Measurements from ENCODE around the gene KLF5. TPM values are rescaled to one million over a fixed set of nuclear protein-coding genes. Genes with fewer than 3 reads are reported as not detected.

Gene KLF5
- total and polyA plus RNA-seq, 4 donors: 3.8 to 48.7 (median 17.7) TPM

GRCh38 chr13:73058064-73058313 lies 816 bp upstream of the KLF5 start:
- Histone ChIP-seq H3K27ac (ENCODE audit: low read depth, low read length) (no peak overlapping the region), H3K4me3 (ENCODE audit: low read depth, low read length) (peak overlapping the region; percentile 62), H3K36me3 (ENCODE audit: control insufficient read depth, insufficient read depth, low read length) (no peaks in the 10 kb centered on the region), H3K4me1 (ENCODE audit: control insufficient read depth, insufficient read depth, low read length) (peaks cover 17% of the 10 kb centered on the region), H3K9me3 (ENCODE audit: control insufficient read depth, insufficient read depth, low read length) (no peaks in the 10 kb centered on the region), H3K27me3 (ENCODE audit: control insufficient read depth, insufficient read depth, low read length) (peaks cover 37% of the 10 kb centered on the region)
- no peak for DNase-seq (ENCODE audit: low read depth in 4 of 6, low spot score in 6 of 6)
- no CpG with 5 or more reads among the region's 6 CpGs for WGBS (ENCODE audit: insufficient coverage)

GRCh38 chr13:73058432-73058735 lies 421 bp upstream of the KLF5 start:
- peak overlapping the region; percentile 4 for H3K27ac ChIP-seq (ENCODE audit: low read depth, low read length)
- H3K27me3 ChIP-seq (ENCODE audit: control insufficient read depth, insufficient read depth, low read length): peaks cover 37% of the 10 kb centered on the region
- no peaks in the 10 kb centered on the region for H3K36me3 ChIP-seq (ENCODE audit: control insufficient read depth, insufficient read depth, low read length)
- peak overlapping the region; percentile 62 for H3K4me3 ChIP-seq (ENCODE audit: low read depth, low read length)
- H3K9me3 ChIP-seq (ENCODE audit: control insufficient read depth, insufficient read depth, low read length): no peaks in the 10 kb centered on the region
- DNase-seq (ENCODE audit: low read depth in 4 of 6, low spot score in 6 of 6): no peak
- 0% methylated on average over 7 of the region's 8 CpGs for WGBS (ENCODE audit: insufficient coverage)
- peaks cover 17% of the 10 kb centered on the region for H3K4me1 ChIP-seq (ENCODE audit: control insufficient read depth, insufficient read depth, low read length)

GRCh38 chr13:73059460-73060250 lies 850 bp downstream of the KLF5 start:
- H3K4me3 ChIP-seq (ENCODE audit: low read depth, low read length): peak overlapping the region; percentile 53
- peak in 3 of 6 donors; percentile 4 to 52 (median 48) for DNase-seq (ENCODE audit: low read depth in 4 of 6, low spot score in 6 of 6)
- no peaks in the 10 kb centered on the region for H3K9me3 ChIP-seq (ENCODE audit: control insufficient read depth, insufficient read depth, low read length)
- peak overlapping the region; percentile 22 for H3K27ac ChIP-seq (ENCODE audit: low read depth, low read length)
- H3K36me3 ChIP-seq (ENCODE audit: control insufficient read depth, insufficient read depth, low read length): no peaks in the 10 kb centered on the region
- WGBS (ENCODE audit: insufficient coverage): 0% methylated on average over 35 of the region's 68 CpGs
- peaks cover 17% of the 10 kb centered on the region for H3K4me1 ChIP-seq (ENCODE audit: control insufficient read depth, insufficient read depth, low read length)
- H3K27me3 ChIP-seq (ENCODE audit: control insufficient read depth, insufficient read depth, low read length): peaks cover 37% of the 10 kb centered on the region

- WGBS (ENCODE audit: insufficient coverage): 9% methylated on average over 10 of the region's 26 CpGs
- peak overlapping the region; percentile 53 for H3K4me3 ChIP-seq (ENCODE audit: low read depth, low read length)
- DNase-seq (ENCODE audit: low read depth in 4 of 6, low spot score in 6 of 6): peak in 3 of 6 donors; percentile 11 to 63 (median 20)
- peak overlapping the region; percentile 22 for H3K27ac ChIP-seq (ENCODE audit: low read depth, low read length)
- H3K9me3 ChIP-seq (ENCODE audit: control insufficient read depth, insufficient read depth, low read length): no peaks in the 10 kb centered on the region
- H3K4me1 ChIP-seq (ENCODE audit: control insufficient read depth, insufficient read depth, low read length): peaks cover 17% of the 10 kb centered on the region
- peaks cover 35% of the 10 kb centered on the region for H3K27me3 ChIP-seq (ENCODE audit: control insufficient read depth, insufficient read depth, low read length)
- no peaks in the 10 kb centered on the region for H3K36me3 ChIP-seq (ENCODE audit: control insufficient read depth, insufficient read depth, low read length)
Measured at GRCh38 chr13:73060251-73061160, 1.7 kb downstream of the KLF5 start.

GRCh38 chr13:73061473-73061872 lies 2.7 kb downstream of the KLF5 start:
- Histone ChIP-seq H3K36me3 (ENCODE audit: control insufficient read depth, insufficient read depth, low read length) (no peaks in the 10 kb centered on the region), H3K4me3 (ENCODE audit: low read depth, low read length) (peak overlapping the region; percentile 53)
- no CpG with 5 or more reads among the region's 6 CpGs for WGBS (ENCODE audit: insufficient coverage)

GRCh38 chr13:73061876-73062275 lies 3.1 kb downstream of the KLF5 start:
- peaks cover 17% of the 10 kb centered on the region for H3K4me1 ChIP-seq (ENCODE audit: control insufficient read depth, insufficient read depth, low read length)
- peak overlapping the region; percentile 26 for H3K4me3 ChIP-seq (ENCODE audit: low read depth, low read length)
- H3K27ac ChIP-seq (ENCODE audit: low read depth, low read length): peak overlapping the region; percentile 10
- H3K36me3 ChIP-seq (ENCODE audit: control insufficient read depth, insufficient read depth, low read length): no peaks in the 10 kb centered on the region
- H3K27me3 ChIP-seq (ENCODE audit: control insufficient read depth, insufficient read depth, low read length): peaks cover 22% of the 10 kb centered on the region
- 83% methylated on average over 9 of the region's 9 CpGs for WGBS (ENCODE audit: insufficient coverage)
- DNase-seq (ENCODE audit: low read depth in 4 of 6, low spot score in 6 of 6): no peak
- no peaks in the 10 kb centered on the region for H3K9me3 ChIP-seq (ENCODE audit: control insufficient read depth, insufficient read depth, low read length)

More at GRCh38 chr13:73061473-73061872, 2.7 kb downstream of the KLF5 start:
- Histone ChIP-seq H3K9me3 (ENCODE audit: control insufficient read depth, insufficient read depth, low read length) (no peaks in the 10 kb centered on the region), H3K27ac (ENCODE audit: low read depth, low read length) (peak overlapping the region; percentile 10), H3K27me3 (ENCODE audit: control insufficient read depth, insufficient read depth, low read length) (peaks cover 25% of the 10 kb centered on the region), H3K4me1 (ENCODE audit: control insufficient read depth, insufficient read depth, low read length) (peaks cover 17% of the 10 kb centered on the region)
- DNase-seq (ENCODE audit: low read depth in 4 of 6, low spot score in 6 of 6): no peak

GRCh38 chr13:73062468-73062867 lies 3.7 kb downstream of the KLF5 start:
- Histone ChIP-seq H3K36me3 (ENCODE audit: control insufficient read depth, insufficient read depth, low read length) (no peaks in the 10 kb centered on the region), H3K4me3 (ENCODE audit: low read depth, low read length) (peak overlapping the region; percentile 9), H3K9me3 (ENCODE audit: control insufficient read depth, insufficient read depth, low read length) (no peaks in the 10 kb centered on the region), H3K4me1 (ENCODE audit: control insufficient read depth, insufficient read depth, low read length) (peaks cover 17% of the 10 kb centered on the region), H3K27ac (ENCODE audit: low read depth, low read length) (no peak overlapping the region), H3K27me3 (ENCODE audit: control insufficient read depth, insufficient read depth, low read length) (peaks cover 17% of the 10 kb centered on the region)
- DNase-seq (ENCODE audit: low read depth in 4 of 6, low spot score in 6 of 6): no peak
- 98% methylated on average over 5 of the region's 13 CpGs for WGBS (ENCODE audit: insufficient coverage)

- Histone ChIP-seq H3K9me3 (ENCODE audit: control insufficient read depth, insufficient read depth, low read length) (no peaks in the 10 kb centered on the region), H3K4me1 (ENCODE audit: control insufficient read depth, insufficient read depth, low read length) (peaks cover 17% of the 10 kb centered on the region), H3K27me3 (ENCODE audit: control insufficient read depth, insufficient read depth, low read length) (peaks cover 10% of the 10 kb centered on the region), H3K27ac (ENCODE audit: low read depth, low read length) (no peak overlapping the region), H3K4me3 (ENCODE audit: low read depth, low read length) (no peak overlapping the region), H3K36me3 (ENCODE audit: control insufficient read depth, insufficient read depth, low read length) (no peaks in the 10 kb centered on the region)
- no CpG with 5 or more reads among the region's 3 CpGs for WGBS (ENCODE audit: insufficient coverage)
- no peak for DNase-seq (ENCODE audit: low read depth in 4 of 6, low spot score in 6 of 6)
Measured at GRCh38 chr13:73063166-73063565, 4.4 kb downstream of the KLF5 start.

GRCh38 chr13:73065036-73065435 lies 6.2 kb downstream of the KLF5 start:
- peaks cover 2% of the 10 kb centered on the region for H3K27me3 ChIP-seq (ENCODE audit: control insufficient read depth, insufficient read depth, low read length)
- H3K27ac ChIP-seq (ENCODE audit: low read depth, low read length): no peak overlapping the region
- DNase-seq (ENCODE audit: low read depth in 4 of 6, low spot score in 6 of 6): peak in 1 of 6 donors; percentile 45
- H3K4me1 ChIP-seq (ENCODE audit: control insufficient read depth, insufficient read depth, low read length): peaks cover 4% of the 10 kb centered on the region
- no peak overlapping the region for H3K4me3 ChIP-seq (ENCODE audit: low read depth, low read length)
- H3K9me3 ChIP-seq (ENCODE audit: control insufficient read depth, insufficient read depth, low read length): no peaks in the 10 kb centered on the region
- 0% methylated on average over 1 of the region's 2 CpGs for WGBS (ENCODE audit: insufficient coverage)
- no peaks in the 10 kb centered on the region for H3K36me3 ChIP-seq (ENCODE audit: control insufficient read depth, insufficient read depth, low read length)
